Mesenchymal stem cell (in vitro differentiated cells and primary cell): ENCODE results near the gene MAP2K6.

ENCODE experiments used
- DNase-seq: peaks from one replicate; pipeline ENCODE4 v3.0.0-alpha.2; 2013
- H2AFZ ChIP-seq: one replicate; pipeline ENCODE4 v1.6.1; 2013; ENCODE audit warnings: low read depth, mild to moderate bottlenecking, control low read depth, inconsistent platforms, low read length, moderate library complexity
- H2AK5ac ChIP-seq: 2 replicates; pipeline ENCODE4 v1.6.1; 2013; ENCODE audit warnings: low read length, moderate library complexity, mild to moderate bottlenecking, inconsistent platforms; ENCODE audit not compliant: severe bottlenecking
- H2BK120ac ChIP-seq: one replicate; pipeline ENCODE4 v1.6.1; 2013; ENCODE audit warnings: low read depth, mild to moderate bottlenecking, inconsistent platforms, low read length, moderate library complexity
- H2BK12ac ChIP-seq, 2 experiments: one replicate each; pipeline ENCODE4 v1.6.1; 2013; ENCODE audit warnings: inconsistent platforms in 2 of 2, low read length in 2 of 2, mild to moderate bottlenecking in 2 of 2, moderate library complexity in 2 of 2, control low read depth in 1 of 2
- H2BK15ac ChIP-seq: one replicate; pipeline ENCODE4 v1.6.1; 2013; ENCODE audit warnings: mild to moderate bottlenecking, low read depth, inconsistent platforms; ENCODE audit not compliant: poor library complexity, severe bottlenecking
- H2BK5ac ChIP-seq: 2 replicates; pipeline ENCODE4 v1.6.1; 2013; ENCODE audit warnings: low read depth, mild to moderate bottlenecking, low read length, control low read depth, inconsistent platforms; ENCODE audit not compliant: poor library complexity, severe bottlenecking
- H3K14ac ChIP-seq, 2 experiments: one replicate each; pipeline ENCODE4 v1.6.1; 2013; ENCODE audit warnings: inconsistent platforms in 2 of 2, low read length in 2 of 2, control low read depth in 1 of 2, mild to moderate bottlenecking in 1 of 2, moderate library complexity in 1 of 2
- H3K18ac ChIP-seq, 2 experiments: one replicate each; pipeline ENCODE4 v1.6.1; 2013; ENCODE audit warnings: inconsistent platforms in 2 of 2, low read length in 2 of 2, control low read depth in 1 of 2, low read depth in 1 of 2, mild to moderate bottlenecking in 1 of 2
- H3K23ac ChIP-seq, 2 experiments: one replicate each; pipeline ENCODE4 v1.6.1; 2013; ENCODE audit warnings: inconsistent platforms in 2 of 2, low read length in 2 of 2, mild to moderate bottlenecking in 2 of 2, moderate library complexity in 2 of 2, control low read depth in 1 of 2
- H3K27ac ChIP-seq: 2 replicates; pipeline ENCODE4 v1.5.1; 2013; ENCODE audit warnings: mild to moderate bottlenecking, moderate library complexity, low read length, control low read depth, inconsistent platforms; ENCODE audit not compliant: poor library complexity, severe bottlenecking
- H3K27me3 ChIP-seq, 2 experiments: 2 replicates each; pipeline versions ENCODE4 v1.6.1 to v1.7.0; 2013; ENCODE audit warnings: low read length in 2 of 2, mild to moderate bottlenecking in 2 of 2, moderate library complexity in 2 of 2, control low read depth in 1 of 2, inconsistent platforms in 1 of 2; ENCODE audit not compliant: control insufficient read depth in 1 of 2, insufficient read depth in 1 of 2
- H3K36me3 ChIP-seq, 2 experiments: 2 replicates each; pipeline versions ENCODE4 v1.6.1 to v1.7.0; 2013; ENCODE audit warnings: low read length in 2 of 2, control low read depth in 1 of 2, inconsistent platforms in 1 of 2, low read depth in 1 of 2, mild to moderate bottlenecking in 1 of 2; ENCODE audit not compliant: insufficient read depth in 2 of 2, control insufficient read depth in 1 of 2
- H3K4ac ChIP-seq, 2 experiments: one replicate each; pipeline ENCODE4 v1.6.1; 2013; ENCODE audit warnings: inconsistent platforms in 2 of 2, low read length in 2 of 2, mild to moderate bottlenecking in 2 of 2, moderate library complexity in 2 of 2, control low read depth in 1 of 2, low read depth in 1 of 2
- H3K4me1 ChIP-seq: 2 replicates; pipeline ENCODE4 v1.6.1; 2013; ENCODE audit warnings: low read depth, low read length, control low read depth; ENCODE audit not compliant: control insufficient read depth, insufficient read depth
- H3K4me2 ChIP-seq: 2 replicates; pipeline ENCODE4 v1.6.1; 2013; ENCODE audit warnings: low read length, mild to moderate bottlenecking, inconsistent platforms; ENCODE audit not compliant: poor library complexity, severe bottlenecking
- H3K4me3 ChIP-seq, 2 experiments: 2 replicates each; pipeline versions ENCODE4 v1.5.1 to v1.7.0; 2013; ENCODE audit warnings: low read length in 2 of 2, mild to moderate bottlenecking in 2 of 2, control low read depth in 1 of 2, low read depth in 1 of 2; ENCODE audit not compliant: insufficient read depth in 1 of 2
- H3K79me1 ChIP-seq: replicated peaks from 2 replicates; pipeline ENCODE4 v1.6.1; 2013; ENCODE audit warnings: mild to moderate bottlenecking, control low read depth, low read length, inconsistent platforms; ENCODE audit not compliant: poor library complexity, severe bottlenecking
- H3K9ac ChIP-seq: 2 replicates; pipeline ENCODE4 v1.7.0; 2013; ENCODE audit warnings: mild to moderate bottlenecking, low read length, moderate library complexity
- H3K9me3 ChIP-seq: 2 replicates; pipeline ENCODE4 v1.7.0; 2013; ENCODE audit warnings: mild to moderate bottlenecking, low read length; ENCODE audit not compliant: control insufficient read depth
- H4K8ac ChIP-seq: one replicate; pipeline ENCODE4 v1.6.1; 2013; ENCODE audit warnings: inconsistent platforms, mild to moderate bottlenecking, low read length, moderate library complexity
- H4K91ac ChIP-seq: one replicate; pipeline ENCODE4 v1.6.1; 2013; ENCODE audit warnings: mild to moderate bottlenecking, low read length, inconsistent platforms
- WGBS: methylation state at CpG from one replicate; pipeline ENCODE4 v1.1.7; 2013; ENCODE audit warnings: mixed read lengths; 5-methylcytosine and 5-hydroxymethylcytosine counted together

The MAP2K6 gene

GRCh38 chr17:69444023-69444422, 29.5 kb downstream of the MAP2K6 start:
- Histone ChIP-seq H2BK5ac (no peak overlapping the region), H2AK5ac (no peak overlapping the region), H3K23ac (no peak overlapping the region), H4K91ac (no peak overlapping the region), H3K27ac (no peak overlapping the region), H3K14ac (no peak overlapping the region), H3K9me3 (peaks cover 17% of the 10 kb centered on the region), H3K18ac (no peak overlapping the region), H2BK12ac (no peak overlapping the region), H3K9ac (no peak overlapping the region), H2AFZ (no peak overlapping the region), H4K8ac (no peak overlapping the region), H3K4me1 (peaks cover 4% of the 10 kb centered on the region), H3K4me3 (no peak overlapping the region), H3K4ac (no peak overlapping the region), H3K36me3 (no peaks in the 10 kb centered on the region), H3K79me1 (no peaks in the 10 kb centered on the region), H2BK15ac (no peak overlapping the region), H2BK120ac (no peak overlapping the region), H3K27me3 (no peaks in the 10 kb centered on the region), H3K4me2 (no peak overlapping the region)
- 69% methylated on average over 1 of the region's 1 CpG for WGBS
- DNase-seq, result no peak

DNA sequence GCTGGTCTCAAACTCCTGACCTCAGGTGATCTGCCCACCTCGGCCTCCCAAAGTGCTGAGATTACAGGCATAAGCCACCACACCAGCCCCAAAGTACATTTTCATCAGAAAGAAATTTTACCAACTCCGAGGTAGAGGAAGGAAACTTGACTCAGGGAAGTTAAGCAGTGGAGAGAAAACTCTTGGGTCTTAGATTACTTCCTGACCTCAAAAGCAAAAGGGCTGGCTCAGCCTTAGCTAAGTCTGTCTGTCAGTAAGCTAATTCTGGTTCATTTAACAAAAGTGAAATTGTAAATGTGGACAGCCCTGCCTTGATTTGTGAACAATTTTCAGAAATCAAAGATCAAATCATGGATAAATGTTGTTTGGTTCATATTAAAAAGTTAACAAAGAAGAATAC, 30.6 kb downstream of the MAP2K6 start:
- Histone ChIP-seq H3K27ac (no peak overlapping the region), H3K9me3 (peaks cover 11% of the 10 kb centered on the region), H2BK12ac (no peak overlapping the region), H3K36me3 (no peaks in the 10 kb centered on the region), H4K8ac (no peak overlapping the region), H2BK120ac (no peak overlapping the region), H3K79me1 (no peaks in the 10 kb centered on the region), H3K4me3 (no peak overlapping the region), H3K9ac (no peak overlapping the region), H3K18ac (no peak overlapping the region), H3K23ac (no peak overlapping the region), H3K4me1 (peaks cover 4% of the 10 kb centered on the region), H4K91ac (no peak overlapping the region), H3K27me3 (no peaks in the 10 kb centered on the region), H2AFZ (no peak overlapping the region), H3K4me2 (no peak overlapping the region), H3K14ac (no peak overlapping the region), H2BK5ac (no peak overlapping the region), H2AK5ac (no peak overlapping the region), H3K4ac (no peak overlapping the region), H2BK15ac (no peak overlapping the region)
- DNase-seq, result no peak
- WGBS, result 67% methylated on average over 1 of the region's 2 CpGs

DNA sequence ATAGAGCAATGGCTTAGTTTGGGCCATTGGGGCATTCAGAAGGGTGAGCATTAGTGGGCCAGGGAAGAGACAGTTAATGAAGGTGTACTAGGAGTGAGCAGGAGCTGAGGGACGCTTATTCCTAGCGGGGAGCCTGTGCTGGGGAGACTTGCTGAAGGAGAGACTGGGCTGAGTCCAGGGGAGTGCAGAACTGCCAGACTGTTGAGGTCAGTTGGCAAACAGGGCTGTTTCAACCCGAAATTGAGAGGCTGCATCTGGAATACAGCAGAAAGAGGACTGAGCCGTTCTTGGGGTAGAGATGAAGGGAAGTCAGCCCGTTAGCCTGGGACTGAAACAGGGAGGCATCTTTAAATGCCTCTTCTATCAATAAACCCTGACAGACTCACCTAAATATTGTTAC, 33.2 kb downstream of the MAP2K6 start:
- H3K23ac ChIP-seq, result no peak overlapping the region
- peak overlapping the region in 1 of 2 experiments; percentile 15 for H2BK12ac ChIP-seq
- peak overlapping the region; percentile 48 for H3K9ac ChIP-seq
- H2BK15ac ChIP-seq, result peak overlapping the region; percentile 57
- no peak overlapping the region for H2BK5ac ChIP-seq
- no peak overlapping the region for H3K4me2 ChIP-seq
- no peak overlapping the region for H2BK120ac ChIP-seq
- no peak overlapping the region for H3K18ac ChIP-seq
- H3K27me3 ChIP-seq, result no peaks in the 10 kb centered on the region
- H3K9me3 ChIP-seq, result no peaks in the 10 kb centered on the region
- H2AFZ ChIP-seq, result no peak overlapping the region
- 93% methylated on average over 4 of the region's 5 CpGs for WGBS
- H3K27ac ChIP-seq, result no peak overlapping the region
- H2AK5ac ChIP-seq, result no peak overlapping the region
- H3K4ac ChIP-seq, result peak overlapping the region in 1 of 2 experiments; percentile 46
- no peaks in the 10 kb centered on the region for H3K36me3 ChIP-seq
- H3K14ac ChIP-seq, result no peak overlapping the region
- H3K4me3 ChIP-seq, result no peak overlapping the region
- H3K79me1 ChIP-seq, result peaks cover 5% of the 10 kb centered on the region
- peaks cover 4% of the 10 kb centered on the region for H3K4me1 ChIP-seq
- no peak for DNase-seq
- peak overlapping the region; percentile 59 for H4K8ac ChIP-seq
- H4K91ac ChIP-seq, result no peak overlapping the region

DNA sequence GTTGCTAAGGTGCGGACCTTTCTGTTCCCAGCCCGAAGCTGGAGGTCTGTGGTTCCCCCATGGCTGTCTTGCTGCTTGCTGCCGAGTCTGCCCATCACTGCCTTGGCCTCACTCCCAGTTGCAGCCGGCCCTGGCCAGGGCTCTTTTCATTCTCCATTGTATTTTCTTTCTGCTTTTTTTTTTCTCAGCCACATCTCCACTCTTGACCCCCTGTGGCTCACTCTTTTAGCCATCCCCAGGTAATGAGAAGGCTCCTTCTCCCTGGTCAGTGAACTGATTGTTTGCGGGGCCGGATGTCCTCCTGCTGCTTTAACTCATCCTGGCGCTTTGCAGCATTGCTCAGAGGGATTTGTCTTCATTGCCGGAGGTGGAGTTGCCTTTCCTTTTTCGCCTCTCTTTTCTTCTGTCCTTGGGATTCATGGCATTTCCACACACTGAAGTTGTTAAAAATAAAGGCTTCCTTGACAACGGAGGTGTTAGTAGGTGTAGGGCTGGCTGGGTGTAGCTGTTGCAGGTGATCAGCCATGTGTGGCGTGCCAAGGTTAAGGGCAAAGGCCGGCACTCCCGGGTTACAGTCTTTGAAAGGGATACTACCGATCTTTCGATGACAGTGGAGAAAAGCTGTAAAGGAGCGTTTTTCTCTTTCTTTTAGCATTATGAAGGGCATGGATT, 34.1 kb downstream of the MAP2K6 start:
- Histone ChIP-seq H2BK120ac (peak overlapping the region; percentile 67), H4K8ac (peak overlapping the region; percentile 20), H2BK5ac (no peak overlapping the region), H3K4ac (no peak overlapping the region), H3K18ac (peak overlapping the region in 1 of 2 experiments; percentile 33), H3K14ac (no peak overlapping the region), H3K79me1 (peaks cover 5% of the 10 kb centered on the region), H2BK15ac (no peak overlapping the region), H3K4me2 (peak overlapping the region; percentile 1), H3K4me1 (peaks cover 4% of the 10 kb centered on the region), H2AK5ac (no peak overlapping the region), H3K27ac (peak overlapping the region; percentile 63), H3K23ac (no peak overlapping the region), H3K4me3 (peak overlapping the region in 1 of 2 experiments; percentile 17), H3K9ac (peak overlapping the region; percentile 48), H3K36me3 (no peaks in the 10 kb centered on the region), H3K9me3 (no peaks in the 10 kb centered on the region), H4K91ac (no peak overlapping the region), H3K27me3 (no peaks in the 10 kb centered on the region), H2BK12ac (peak overlapping the region in 1 of 2 experiments; percentile 11), H2AFZ (no peak overlapping the region)
- peak; percentile 16 for DNase-seq
- WGBS, result 45% methylated on average over 16 of the region's 16 CpGs
